ENCODE results near the gene TRAPPC13.

GRCh38 chr5:65611524-65611923 is 13.3 kb upstream of the TRAPPC13 start:
- no peak for TF ChIP-seq EZH2 (IDR thresholded peaks at IDR 0.05; ENCODE audit: low read length, missing control alignments)
- TF ChIP-seq CTCF (conservative IDR thresholded peaks at IDR 0.05 in 1 of 2, IDR thresholded peaks at IDR 0.05 in 1 of 2; ENCODE audit: low read depth in 1 of 2, low read length in 2 of 2) = no peak
